Inferior parietal cortex (tissue), 1 donor: ENCODE measurements around the gene TBCE.
A peak's percentile ranks its signal among the peaks of the same experiment; 100 is the strongest.

ENCODE experiments used
- DNase-seq: peaks from one replicate; pipeline ENCODE4 v3.0.0-alpha.2; 2016; ENCODE audit errors: extremely low spot score

The TBCE gene

GRCh38 chr1:235367000-235367908 lies at the start of gene TBCE:
Gene TBCE (plus strand): TSS chr1:235367427. CDS start chr1:235380050, 12,623 bp downstream.
- peak; percentile 98 for DNase-seq

- no peak for DNase-seq
Observed at GRCh38 chr1:235319255-235319654, 48.0 kb upstream of the TBCE start.

- DNase-seq: no peak
Observed at GRCh38 chr1:235320521-235321179, 46.6 kb upstream of the TBCE start.

- no peak for DNase-seq
Observed at GRCh38 chr1:235324296-235324695, 42.9 kb upstream of the TBCE start.

GRCh38 chr1:235325139-235325538 lies 42.1 kb upstream of the TBCE start:
- DNase-seq: no peak

DNA sequence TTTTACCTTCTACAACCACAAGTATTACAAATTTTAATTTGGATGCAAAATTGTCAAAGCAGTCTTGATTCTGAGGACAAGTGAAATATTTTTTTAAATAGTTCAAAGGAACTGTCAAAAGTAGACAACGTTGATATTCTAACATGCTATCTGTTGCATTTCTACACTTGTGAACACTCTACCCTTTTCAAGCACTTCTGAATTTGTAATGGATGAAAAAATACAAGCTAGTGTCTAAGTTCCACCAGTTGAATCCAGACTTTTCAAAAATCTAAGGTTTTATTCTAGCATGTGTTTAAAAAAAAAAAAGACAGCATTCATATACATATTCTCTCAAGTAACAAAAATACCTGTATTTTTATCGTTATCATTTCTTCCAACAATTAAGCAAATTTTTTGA lies 41.4 kb upstream of the TBCE start:
- no peak for DNase-seq

- DNase-seq: peak; percentile 15
Observed at GRCh38 chr1:235326719-235327558, 40.3 kb upstream of the TBCE start.

- no peak for DNase-seq
Observed at GRCh38 chr1:235327559-235328270, 39.5 kb upstream of the TBCE start, which contains the start of gene ARID4B. Gene ARID4B (minus strand): TSS chr1:235328179. CDS start chr1:235326919, 1,260 bp downstream.

- DNase-seq: peak; percentile 100
Observed at GRCh38 chr1:235328271-235329138, 38.7 kb upstream of the TBCE start, which contains the start of gene GGPS1. Gene GGPS1 (plus strand): TSS chr1:235328570. CDS start chr1:235335265, 6,695 bp downstream.

GRCh38 chr1:235329139-235329902 lies 37.9 kb upstream of the TBCE start:
- no peak for DNase-seq

DNA sequence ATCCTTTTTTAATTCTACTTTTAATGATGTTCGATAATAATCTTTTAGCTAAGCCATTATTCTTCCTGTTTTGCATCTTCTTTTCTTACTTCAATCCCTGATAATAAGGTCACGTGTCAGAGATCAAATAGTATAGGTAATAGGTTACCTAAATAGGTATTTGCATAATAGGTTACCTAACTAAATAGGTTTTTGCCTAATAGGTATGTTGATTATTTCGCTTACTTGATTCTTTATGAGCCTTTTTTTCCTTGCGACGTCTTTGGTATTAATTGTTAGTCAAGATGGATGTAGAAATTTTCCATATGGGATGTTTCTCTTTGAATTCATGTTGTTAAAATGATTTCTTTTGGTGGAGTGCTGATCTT lies 36.3 kb upstream of the TBCE start:
- no peak for DNase-seq

DNA sequence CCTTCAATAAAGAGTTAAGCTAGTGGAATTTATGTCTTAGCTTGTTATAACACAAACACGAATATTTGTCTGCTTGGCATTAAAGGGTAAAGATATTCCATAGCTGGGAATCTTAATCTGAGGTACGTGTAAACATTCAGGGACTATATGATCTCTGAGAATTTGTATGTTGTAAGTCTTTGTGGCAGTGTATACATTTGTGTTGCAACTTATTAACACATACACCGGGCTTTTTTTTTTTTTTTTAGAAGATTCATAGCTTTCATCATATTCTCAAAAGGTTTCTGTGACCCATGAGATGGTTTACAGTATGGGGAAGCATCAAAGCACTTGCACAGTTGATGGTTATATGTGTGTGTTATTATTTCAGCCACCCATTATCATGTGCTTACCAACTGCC lies 35.8 kb upstream of the TBCE start:
- DNase-seq: no peak

DNA sequence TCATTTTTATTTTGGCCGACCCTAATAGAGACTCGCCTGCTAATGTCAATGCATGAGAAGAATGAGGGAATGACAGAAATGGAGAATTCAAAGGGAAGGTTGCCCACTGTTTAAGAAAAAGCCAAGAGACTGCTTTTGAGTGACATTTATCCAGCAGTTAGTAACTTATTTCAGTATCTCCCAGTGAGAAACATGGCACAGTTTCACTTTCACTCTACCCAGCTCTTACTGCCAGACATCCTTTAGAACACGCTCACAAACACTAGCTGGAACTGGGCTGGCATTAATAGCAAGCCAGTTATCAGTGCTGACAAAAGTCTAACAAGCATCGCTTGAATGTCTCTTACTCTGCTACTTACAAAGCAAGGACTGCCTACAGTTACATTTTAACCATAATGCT lies 30.3 kb upstream of the TBCE start:
- DNase-seq: no peak

- DNase-seq: no peak
Observed at GRCh38 chr1:235339746-235340145, 27.5 kb upstream of the TBCE start.

GRCh38 chr1:235341334-235341733 lies 25.9 kb upstream of the TBCE start:
- no peak for DNase-seq

DNA sequence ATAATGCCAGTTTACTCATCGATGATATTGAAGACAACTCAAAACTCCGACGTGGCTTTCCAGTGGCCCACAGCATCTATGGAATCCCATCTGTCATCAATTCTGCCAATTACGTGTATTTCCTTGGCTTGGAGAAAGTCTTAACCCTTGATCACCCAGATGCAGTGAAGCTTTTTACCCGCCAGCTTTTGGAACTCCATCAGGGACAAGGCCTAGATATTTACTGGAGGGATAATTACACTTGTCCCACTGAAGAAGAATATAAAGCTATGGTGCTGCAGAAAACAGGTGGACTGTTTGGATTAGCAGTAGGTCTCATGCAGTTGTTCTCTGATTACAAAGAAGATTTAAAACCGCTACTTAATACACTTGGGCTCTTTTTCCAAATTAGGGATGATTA lies 25.2 kb upstream of the TBCE start:
- no peak for DNase-seq

- DNase-seq: no peak
Observed at GRCh38 chr1:235342471-235342870, 24.8 kb upstream of the TBCE start.

GRCh38 chr1:235343726-235344125 lies 23.5 kb upstream of the TBCE start:
- DNase-seq: no peak

- no peak for DNase-seq
Observed at GRCh38 chr1:235351441-235351840, 15.8 kb upstream of the TBCE start.

GRCh38 chr1:235351898-235352297 lies 15.3 kb upstream of the TBCE start:
- DNase-seq: no peak
